Activated CD8-positive, alpha-beta memory T cell treated with anti-CD3 and anti-CD28 coated beads for 4 hours (primary cell): Measurements from ENCODE around the gene AURKB.
"Not testable (repeated sequence)": the region's sequence is repeated elsewhere in the genome, so short reads cannot be mapped to it uniquely, and the experiment has no call there.

Experiments used
- DNase-seq, 2 donors: peaks; one replicate each; pipeline ENCODE4 v3.0.0-alpha.2; 2020; ENCODE audit warnings: low read depth in 2 of 2

The AURKB gene

GRCh38 chr17:8225813-8226535, 15.6 kb upstream of the AURKB start:
- DNase-seq, result no peak

GRCh38 chr17:8224891-8225812, 14.8 kb upstream of the AURKB start:
- no peak for DNase-seq

GRCh38 chr17:8223356-8224126, 13.2 kb upstream of the AURKB start:
- DNase-seq, result no peak

- peak; percentile 79 to 80 for DNase-seq
These were observed 12.4 kb upstream of the AURKB start for GRCh38 chr17:8222630-8223355.

- no peak for DNase-seq
These were observed 11.9 kb upstream of the AURKB start for GRCh38 chr17:8222380-8222629.

- DNase-seq, result peak; percentile 78 to 79
These were observed 11.4 kb upstream of the AURKB start for GRCh38 chr17:8221663-8222379.

- peak; percentile 73 to 79 for DNase-seq
These were observed 10.6 kb upstream of the AURKB start for GRCh38 chr17:8220783-8221662.

GRCh38 chr17:8214000-8214399, 3.6 kb upstream of the AURKB start:
- DNase-seq, result not testable (repeated sequence)

- no peak for DNase-seq
These were observed 2.2 kb upstream of the AURKB start for GRCh38 chr17:8212312-8213180.

GRCh38 chr17:8210761-8211458, 535 bp upstream of the AURKB start:
- no peak for DNase-seq

GRCh38 chr17:8206536-8206935, 3.8 kb downstream of the AURKB start:
- DNase-seq, result no peak

GRCh38 chr17:8204761-8205555, 5.4 kb downstream of the AURKB start:
- no peak for DNase-seq

- no peak for DNase-seq
These were observed 18.1 kb downstream of the AURKB start for GRCh38 chr17:8192070-8192815.

GRCh38 chr17:8190506-8190905, 19.9 kb downstream of the AURKB start:
- DNase-seq, result no peak

- DNase-seq, result peak; percentile 90 to 94
These were observed 20.5 kb downstream of the AURKB start, which contains the start of gene BORCS6 for GRCh38 chr17:8189711-8190477. Gene BORCS6 (minus strand): TSS chr17:8190180. CDS start chr17:8190140, 40 bp downstream.
